HG03439 (cell line): ENCODE measurements around the gene RAB11FIP5.
"Not testable (repeated sequence)": the region's sequence is repeated elsewhere in the genome, so short reads cannot be mapped to it uniquely, and the experiment has no call there.

Experiments
- ATAC-seq: cut with Tn5 transposase; IDR thresholded peaks from one replicate; pipeline ENCODE4 v1.9.1; 2021; ENCODE audit warnings: mild to moderate bottlenecking, moderate library complexity; ENCODE audit not compliant: unreplicated experiment

Gene RAB11FIP5, protein sequence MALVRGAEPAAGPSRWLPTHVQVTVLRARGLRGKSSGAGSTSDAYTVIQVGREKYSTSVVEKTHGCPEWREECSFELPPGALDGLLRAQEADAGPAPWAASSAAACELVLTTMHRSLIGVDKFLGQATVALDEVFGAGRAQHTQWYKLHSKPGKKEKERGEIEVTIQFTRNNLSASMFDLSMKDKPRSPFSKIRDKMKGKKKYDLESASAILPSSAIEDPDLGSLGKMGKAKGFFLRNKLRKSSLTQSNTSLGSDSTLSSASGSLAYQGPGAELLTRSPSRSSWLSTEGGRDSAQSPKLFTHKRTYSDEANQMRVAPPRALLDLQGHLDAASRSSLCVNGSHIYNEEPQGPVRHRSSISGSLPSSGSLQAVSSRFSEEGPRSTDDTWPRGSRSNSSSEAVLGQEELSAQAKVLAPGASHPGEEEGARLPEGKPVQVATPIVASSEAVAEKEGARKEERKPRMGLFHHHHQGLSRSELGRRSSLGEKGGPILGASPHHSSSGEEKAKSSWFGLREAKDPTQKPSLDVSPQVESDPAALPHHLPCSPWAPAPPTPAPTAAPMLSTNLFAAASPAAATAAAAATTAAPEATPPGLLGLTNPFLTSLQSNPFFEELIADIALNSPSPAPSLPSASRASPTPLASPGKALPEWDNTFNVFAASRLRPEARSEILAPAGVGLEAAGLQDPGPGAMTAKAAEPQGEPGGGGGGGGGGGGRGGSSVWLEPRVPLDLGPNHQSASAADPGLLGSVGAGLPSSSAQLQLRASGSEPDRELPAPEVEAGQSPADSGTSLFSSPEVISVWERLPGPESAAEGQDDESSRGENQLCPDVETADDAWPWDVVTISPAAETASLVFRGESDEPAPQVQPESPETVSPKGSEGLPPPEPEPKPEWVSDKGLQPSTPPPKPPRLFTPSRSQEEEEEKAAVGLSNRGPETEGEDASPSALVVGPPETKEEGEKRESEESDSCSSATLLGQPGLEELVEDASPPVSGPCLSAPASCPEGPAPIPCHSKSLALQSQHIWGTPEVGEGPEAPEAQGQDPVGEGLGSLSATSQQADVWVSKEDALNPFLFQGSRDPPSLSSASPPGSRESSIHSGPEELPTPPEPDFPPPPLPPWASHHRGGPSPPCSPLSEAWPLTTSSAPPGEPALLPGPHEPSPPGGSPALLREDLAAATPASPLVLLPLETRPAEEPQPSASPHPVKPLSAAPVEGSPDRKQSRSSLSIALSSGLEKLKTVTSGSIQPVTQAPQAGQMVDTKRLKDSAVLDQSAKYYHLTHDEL (N-terminal part only)

DNA sequence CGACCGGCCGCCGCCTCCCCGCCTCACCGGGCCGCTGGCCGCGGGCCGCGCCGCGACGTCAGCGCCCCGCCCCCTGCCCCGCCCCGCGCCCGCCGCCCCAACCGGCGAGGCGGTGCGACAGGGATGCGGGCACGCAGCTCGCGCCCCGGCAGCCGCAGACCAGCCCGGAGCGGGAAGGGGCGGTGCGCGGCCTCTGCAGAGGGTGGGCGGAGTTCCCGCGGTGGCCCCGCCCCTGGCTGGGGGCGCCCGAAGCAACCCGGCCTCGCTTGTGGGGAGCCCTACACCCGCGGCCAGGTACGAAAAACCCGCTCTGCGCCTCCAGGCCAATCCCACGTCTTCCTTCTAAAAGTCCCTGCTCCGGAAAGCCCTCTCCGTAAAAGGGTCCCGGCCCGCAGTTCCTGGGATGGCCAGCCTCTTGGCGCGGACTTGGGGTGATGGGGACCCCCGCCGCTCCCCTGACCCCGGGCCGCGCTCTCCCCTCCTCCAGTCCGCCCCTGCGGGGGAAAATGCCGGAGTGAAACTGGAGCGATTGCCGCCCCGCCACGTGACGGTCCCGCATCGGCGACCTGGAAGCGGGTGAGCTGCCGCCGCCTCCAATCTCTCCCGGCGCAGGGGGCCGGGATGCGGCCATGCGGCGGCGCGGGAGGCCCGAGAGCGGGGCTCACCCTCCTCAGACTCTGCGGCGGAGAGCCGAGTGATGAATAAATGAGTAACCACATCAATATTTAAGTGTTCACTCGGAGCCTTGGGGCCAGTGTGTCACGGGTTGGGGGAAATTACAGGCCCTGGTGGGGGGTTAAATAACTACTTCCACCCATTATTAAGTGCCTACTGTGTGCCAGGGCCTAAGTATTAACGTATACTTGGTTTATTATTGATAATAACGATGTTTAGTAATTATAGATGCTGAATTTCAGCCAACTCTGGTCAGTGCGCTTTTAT, at the start of gene RAB11FIP5:
Gene RAB11FIP5 (minus strand): TSS at position 36 of the 942 bp plus-strand sequence. CDS start 171 bp downstream, outside the sequence.
- peak; percentile 59 for ATAC-seq

DNA sequence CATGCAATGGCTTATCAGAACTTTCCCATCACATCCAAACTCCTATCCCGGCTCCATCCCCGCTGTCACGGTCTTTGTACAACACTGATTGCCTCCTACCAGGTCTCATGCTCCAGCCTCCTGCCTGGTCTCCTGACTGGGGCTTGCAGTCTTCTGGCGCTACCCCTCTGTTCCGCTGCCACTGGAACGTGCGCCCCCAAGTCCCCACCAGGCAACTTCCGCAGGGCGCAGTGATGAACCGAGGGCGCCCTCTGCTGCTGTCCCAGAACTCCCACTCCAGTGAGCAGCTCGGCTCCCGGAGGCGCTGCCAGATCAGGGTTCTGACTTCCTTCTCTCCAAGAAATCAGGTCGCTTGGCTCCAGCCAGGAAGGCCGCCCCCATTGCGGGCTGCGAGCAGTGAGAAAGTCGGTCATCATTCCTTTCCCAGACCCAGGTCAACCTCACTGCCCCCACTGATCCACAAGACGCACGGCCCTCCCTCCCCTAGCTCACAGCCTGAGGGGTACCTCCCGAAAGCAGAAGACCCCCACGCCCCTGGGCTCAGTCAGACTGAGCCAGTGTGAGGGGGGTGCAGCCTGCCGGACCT, 43.9 kb upstream of the RAB11FIP5 start:
- ATAC-seq: no peak

DNA sequence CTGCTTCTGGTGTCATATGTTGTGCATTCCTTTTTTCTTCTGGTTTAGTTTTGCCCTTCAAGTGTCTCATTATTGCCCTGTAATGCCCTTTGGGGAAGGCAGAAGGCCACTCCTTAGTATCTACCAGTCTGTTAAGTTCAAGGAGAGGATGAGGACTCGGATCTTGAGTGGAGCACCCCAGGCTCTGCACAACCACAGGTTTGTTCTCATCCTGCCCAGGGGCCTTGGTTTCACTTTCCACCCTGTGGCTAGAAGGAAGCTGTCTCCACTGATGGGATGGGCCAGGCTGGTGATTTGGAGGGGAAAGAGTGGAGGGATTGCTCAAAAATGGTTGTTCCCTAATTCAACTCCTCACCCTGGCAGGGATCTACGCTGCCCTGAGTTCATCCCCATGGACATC, 30.2 kb upstream of the RAB11FIP5 start:
- ATAC-seq: no peak

DNA sequence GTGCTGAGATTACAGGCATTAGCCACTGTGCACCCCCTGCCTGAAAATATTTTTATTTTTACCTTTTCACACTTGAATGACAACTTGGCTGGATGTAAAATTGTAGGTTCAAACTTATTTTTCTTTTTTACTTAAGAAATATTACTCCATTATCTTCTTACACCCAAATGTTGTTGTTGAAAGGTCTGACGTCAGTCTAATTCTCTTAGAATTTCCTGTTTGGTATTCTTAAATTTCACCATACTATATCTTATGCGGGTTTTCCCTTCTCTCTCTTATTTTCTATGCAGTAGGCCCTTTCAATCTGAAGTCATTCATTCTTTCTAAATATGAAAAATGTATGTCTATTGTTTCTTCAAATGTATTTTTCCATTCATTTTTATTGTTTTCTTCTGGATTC, 29.1 kb upstream of the RAB11FIP5 start:
- no peak for ATAC-seq

DNA sequence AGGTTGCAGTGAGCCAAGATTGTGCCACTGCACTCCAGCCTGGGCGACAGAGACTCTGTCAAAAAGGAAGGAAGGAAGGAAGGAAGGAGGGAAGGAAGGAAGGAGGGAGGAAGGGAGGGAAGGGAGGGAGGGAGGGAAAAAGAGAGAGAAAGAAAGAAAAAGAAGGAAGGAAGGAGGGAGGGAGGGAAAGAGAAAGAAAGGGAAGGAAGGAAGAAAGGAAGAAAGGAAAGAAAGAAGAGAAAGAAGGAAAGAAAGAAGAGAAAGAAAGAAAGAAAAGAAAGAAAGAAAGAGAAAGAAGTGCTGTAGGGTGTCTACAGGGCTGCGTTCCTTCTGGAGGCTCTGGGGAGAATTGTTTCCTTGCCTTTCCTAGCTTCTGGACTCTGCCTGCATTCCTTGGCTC, 22.5 kb upstream of the RAB11FIP5 start:
- no peak for ATAC-seq

DNA sequence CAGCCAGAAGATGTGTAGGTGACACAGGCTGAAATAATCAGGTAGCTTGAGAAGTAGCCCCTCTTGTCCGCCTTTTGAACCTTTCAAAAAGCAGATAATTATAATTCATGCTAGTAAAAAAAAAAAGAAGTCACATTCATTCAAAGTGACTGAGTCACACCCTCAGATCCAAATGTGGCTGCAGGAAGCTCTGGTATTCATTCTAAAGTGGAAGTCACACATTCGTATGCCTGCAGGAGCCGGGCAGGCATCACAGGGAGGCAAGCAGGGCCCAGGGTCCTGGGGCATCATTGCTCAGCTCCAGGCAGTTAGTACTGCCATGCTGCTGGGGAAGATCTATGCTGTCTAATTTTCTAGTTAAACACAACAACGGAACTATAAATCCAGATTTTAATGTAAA, 21.7 kb upstream of the RAB11FIP5 start:
- no peak for ATAC-seq

DNA sequence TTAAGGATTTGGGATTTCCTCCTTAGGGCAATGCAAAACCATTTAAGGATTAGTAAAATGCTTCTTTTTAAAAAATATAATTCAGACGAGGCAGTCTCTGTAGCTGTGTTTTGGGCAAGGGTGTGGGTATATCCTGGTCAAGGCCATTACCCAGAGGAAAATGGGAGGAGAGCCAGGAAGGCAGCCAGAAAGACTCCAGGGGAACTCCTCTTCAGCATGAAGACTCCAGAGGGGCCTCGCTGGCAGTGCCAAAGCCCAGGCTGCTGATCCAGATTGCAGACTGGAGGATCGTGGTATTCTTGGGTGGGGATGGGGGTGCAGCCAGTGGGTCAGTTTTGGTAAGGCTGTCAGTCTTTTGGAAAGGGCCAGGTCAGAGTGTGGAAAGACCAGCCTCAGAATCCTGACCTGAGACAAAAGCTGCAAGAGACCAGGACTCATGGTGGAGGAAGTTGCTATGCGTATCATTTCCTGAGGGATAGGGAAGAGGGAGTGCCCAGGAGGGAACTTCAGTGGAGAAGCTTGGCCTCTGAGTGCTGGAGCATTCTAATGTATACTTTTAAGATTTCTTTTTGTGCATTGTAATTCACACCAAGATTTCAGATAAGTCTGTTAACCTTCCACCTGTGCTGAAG, 20.9 kb upstream of the RAB11FIP5 start:
- no peak for ATAC-seq

DNA sequence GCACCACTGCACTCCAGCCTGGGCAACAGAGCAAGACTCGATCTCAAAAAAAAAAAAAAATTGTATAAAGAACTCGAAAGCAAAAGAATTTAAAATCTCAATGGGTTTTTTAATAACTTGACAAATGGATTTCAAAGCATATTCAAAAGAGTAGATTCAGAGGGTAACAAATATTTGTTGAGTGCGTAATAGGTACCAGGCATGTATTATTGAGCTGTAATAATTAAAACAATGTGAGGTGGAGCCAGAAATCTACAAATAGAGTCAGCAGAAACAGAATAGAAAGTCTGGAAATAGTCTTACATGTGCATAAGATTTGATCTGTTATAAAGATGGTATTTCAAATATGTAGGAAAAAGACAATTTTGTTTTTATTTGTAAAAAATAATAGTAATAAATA, 19.1 kb upstream of the RAB11FIP5 start:
- no peak for ATAC-seq

DNA sequence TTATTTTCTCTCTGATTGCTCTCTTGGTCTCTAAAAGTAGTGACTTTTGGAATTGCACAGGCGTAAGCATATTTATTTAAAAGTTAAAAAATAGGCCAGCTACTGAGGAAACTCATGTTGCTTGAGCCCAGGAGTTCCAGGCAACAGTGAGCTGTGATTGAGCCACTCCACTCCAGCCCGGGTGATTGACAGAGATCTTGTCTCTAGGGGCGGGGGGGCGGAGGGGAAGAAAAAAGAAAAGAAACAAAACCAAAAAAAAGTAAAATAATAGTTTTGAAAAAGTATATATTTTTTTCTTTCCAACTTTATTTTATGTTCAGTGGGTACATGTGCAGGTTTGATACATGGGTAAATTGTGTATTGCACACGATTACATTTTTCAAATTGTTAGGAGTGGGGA, 18.0 kb upstream of the RAB11FIP5 start:
- ATAC-seq: no peak

DNA sequence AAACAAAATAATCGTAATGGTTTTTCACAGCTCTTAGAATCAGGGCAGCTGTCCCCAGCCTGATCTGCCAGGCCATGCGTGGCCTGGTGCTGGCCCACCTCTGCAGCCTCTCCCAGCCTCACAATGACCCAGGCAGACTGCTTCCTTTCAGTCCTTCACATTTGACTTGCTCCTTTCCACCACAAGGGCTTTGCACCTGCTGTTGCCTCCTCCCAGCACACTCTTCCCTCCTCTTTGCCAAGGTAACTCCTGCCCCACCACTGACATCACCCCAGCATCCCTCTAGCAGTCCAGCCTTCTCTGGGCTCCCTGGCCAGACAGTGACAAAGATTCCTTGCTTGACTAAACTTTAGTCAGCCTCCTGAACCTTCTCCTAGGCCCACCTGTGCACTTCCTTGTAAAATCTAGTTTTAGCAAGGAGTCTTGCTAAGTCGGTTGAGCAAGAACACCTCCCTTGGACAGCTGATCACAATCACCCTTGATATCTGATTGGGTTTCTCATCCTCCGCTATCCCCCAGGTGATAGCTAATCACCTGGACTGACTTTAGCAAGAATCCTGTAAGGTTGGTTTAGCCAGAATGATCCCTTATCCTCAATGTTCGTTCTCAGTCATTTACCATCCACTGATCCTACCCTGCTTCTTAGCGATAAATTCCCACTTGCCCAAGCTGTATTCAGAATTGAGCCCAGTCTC, 16.2 kb upstream of the RAB11FIP5 start:
- ATAC-seq: no peak

DNA sequence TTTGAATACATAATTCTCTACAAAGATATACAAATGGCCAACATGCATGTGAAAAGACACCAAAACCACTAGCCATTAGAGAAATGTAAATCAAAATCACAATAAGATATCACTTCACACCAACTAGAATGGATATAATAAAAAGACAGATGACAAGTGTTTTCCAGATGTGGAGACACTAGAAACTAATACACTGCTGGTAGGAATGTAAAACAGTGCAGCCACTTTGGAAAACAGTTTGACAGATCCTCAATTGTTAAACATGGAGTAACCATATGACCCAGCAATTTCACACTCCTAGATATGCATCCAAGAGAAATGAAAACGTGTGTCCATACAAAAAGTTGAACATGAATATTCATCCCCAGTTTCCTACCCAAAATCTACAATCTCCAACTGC, 9.8 kb upstream of the RAB11FIP5 start:
- ATAC-seq: no peak

DNA sequence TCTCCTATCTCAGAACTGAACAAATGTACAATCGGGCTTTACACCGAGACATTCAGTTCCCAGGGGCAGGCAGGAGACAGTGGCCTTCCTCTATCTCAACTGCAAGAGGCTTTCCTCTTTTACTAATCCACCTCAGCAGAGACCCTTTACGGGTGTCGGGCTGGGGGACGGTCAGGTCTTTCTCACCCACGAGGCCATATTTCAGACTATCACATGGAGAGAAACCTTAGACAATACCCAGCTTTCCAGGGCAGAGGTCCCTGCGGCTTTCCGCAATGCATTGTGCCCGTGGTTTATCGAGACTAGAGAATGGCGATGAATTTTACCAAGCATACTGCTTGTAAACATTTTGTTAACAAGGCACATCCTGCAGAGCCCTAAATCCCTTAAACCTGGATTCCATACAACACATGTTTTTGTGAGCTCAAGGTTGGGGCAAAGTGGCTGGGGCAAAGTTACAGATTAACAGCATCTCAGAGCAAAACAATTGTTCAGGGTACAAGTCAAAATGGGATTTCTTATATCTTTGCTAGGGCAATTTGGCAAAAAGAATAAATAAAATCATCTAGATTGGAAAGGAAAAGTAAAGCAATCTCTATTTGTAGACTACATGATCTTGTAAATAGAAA, 7.0 kb upstream of the RAB11FIP5 start:
- ATAC-seq: not testable (repeated sequence)

DNA sequence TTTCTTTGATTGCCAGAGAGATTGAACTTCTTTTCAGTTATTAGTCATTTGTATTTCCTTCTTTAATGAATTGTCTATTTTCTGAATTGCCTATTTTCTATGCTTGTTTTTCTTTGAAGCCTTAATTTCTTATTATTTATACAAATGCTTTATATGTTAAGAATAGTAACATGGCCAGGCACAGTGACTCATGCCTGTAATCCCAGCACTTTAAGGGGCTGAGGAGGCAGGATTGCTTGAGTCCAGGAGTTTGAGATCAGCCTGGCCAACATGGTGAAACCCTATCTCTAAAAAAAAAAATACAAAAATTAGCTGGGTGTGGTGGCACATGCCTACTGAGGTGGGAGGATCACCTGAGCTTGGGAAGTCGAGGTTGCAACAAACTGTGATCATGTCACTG, 4.7 kb upstream of the RAB11FIP5 start:
- ATAC-seq: no peak

DNA sequence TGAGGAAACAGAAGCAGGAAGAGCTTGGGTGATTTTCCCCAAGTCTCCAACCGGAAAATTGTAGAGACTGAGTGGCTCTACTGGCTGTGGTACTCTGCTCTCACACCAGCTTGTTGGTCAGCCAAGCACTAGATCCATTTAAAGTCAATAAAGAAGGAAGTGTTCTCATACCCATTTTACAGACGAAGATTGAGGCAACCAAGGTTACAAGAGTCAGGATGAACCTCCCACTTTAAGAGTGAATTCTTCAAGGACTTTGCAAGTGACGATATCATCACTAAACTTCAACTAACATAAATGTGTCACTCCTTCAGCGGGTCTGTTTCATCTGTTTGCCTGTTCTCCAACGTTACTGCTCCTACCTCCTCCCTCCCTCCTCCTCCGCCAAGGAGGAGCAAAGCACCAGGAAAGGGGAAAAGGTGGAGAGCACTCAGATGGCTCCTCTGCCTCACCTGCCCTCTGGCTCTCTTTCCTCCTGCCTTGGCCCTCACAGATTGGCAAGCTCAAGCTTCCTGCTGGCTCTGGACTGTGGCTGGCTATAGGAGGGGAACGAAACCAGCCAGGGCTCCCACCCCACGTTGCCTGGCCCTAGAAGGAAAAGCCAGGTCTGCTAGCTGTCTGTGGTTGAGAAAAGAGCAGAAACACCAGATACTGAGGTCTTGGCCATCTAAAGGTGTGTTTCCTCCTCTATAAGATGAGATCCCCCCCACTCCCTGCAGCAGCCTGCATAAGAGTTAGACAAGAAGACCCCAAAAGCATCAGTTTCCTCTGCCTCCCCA, 3.6 kb upstream of the RAB11FIP5 start:
- no peak for ATAC-seq

DNA sequence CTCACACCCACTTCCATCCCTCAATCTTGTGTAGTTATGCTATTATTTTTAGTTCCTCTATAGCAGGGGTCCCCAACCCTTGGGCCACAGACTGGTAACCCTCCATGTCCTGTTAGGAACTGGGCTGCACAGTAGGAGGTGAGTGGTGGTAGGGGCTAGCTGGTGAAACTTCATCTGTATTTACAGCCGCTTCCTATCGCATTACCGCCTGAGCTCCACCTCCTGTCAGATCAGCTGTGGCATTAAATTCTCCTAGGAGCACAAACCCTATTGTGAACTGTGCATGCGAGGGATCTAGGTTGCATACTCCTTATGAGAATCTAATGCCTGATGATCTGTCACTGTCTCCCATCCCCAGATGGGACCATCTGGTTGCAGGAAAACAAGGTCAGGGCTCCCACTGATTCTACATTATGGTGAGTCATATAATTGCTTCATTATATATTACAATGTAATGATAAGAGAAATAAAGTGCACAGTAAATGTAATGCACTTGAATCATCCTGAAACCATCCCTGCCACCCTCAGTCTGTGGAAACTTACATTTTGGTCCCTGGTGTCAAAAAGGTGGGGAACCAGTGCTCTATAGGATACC, 1.6 kb upstream of the RAB11FIP5 start:
- ATAC-seq: no peak

DNA sequence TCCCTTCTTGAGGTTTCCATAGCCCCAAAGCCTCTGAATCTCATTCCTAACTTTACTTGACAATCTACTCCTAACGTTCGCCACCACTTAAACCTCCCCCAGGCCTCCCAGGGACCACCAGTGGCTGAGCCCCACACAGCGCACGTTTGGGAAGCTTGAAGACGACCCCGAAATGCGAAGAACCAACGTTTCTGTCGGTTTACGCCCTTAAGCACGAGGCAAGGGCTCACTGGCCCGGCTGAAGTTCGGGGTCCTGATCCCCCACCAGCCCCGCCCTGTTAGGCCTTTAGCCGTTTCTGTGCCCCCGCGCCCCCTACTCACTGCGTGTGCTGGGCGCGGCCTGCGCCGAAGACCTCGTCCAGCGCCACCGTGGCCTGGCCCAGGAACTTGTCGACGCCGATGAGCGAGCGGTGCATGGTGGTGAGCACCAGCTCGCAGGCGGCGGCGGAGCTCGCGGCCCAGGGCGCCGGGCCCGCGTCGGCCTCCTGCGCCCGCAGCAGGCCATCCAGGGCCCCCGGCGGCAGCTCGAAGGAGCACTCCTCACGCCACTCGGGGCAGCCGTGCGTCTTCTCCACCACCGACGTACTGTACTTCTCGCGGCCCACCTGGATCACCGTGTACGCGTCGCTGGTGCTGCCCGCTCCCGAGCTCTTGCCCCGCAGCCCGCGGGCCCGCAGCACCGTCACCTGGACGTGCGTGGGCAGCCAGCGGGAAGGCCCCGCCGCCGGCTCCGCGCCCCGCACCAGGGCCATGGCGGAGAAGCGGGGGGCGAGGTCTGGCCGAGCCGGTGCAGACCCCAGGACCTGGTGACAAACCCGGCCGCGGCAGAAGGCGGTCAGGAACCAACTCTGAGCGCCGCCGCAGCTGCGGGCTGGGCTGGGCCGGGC, 479 bp downstream of the RAB11FIP5 start:
- ATAC-seq: peak; percentile 20
